Left colon (tissue), 2 donors: ENCODE results near the gene INAFM2. TPM values are rescaled to one million over a fixed set of nuclear protein-coding genes. Genes with fewer than 3 reads are reported as not detected.
A peak's percentile ranks its signal among the peaks of the same experiment; 100 is the strongest.

Experiments used
- ATAC-seq: fragments of 200-7000 bp; cut with Tn5 transposase; one replicate; pipeline ENCODE4 v1.9.1; 2020; ENCODE audit warnings: mild to moderate bottlenecking, moderate library complexity
- DNase-seq, 2 donors: peaks; one replicate each; pipeline ENCODE4 v3.0.0-alpha.2; 2020
- intact Hi-C, 2 donors: fragments of 100-400 bp; cut with DNase I in 1 of 2; cut with micrococcal nuclease in 1 of 2; formaldehyde crosslinking; loops; one replicate each; pipeline versions ENCODE4 v1.11.2 to v1.14.0; 2022; cut with DNase I, micrococcal nuclease
- total RNA-seq, 2 donors: library from RNA; stranded (reverse); fragmentation: NEBNext Ultra II Directional; extraction: Animal tissue kit (Norgen Biotek cat#: 25700); gene quantifications; one replicate each; pipeline ENCODE4 v1.2.1, GENCODE V29; 2021
- donor health status: DM: no; HTN: no; CAD: no.
- donor health status: DM: yes; HTN: yes; CAD: no.

The INAFM2 gene
- total RNA-seq, 2 donors from 2014 or later = 18.1 to 26.9 TPM

DNA sequence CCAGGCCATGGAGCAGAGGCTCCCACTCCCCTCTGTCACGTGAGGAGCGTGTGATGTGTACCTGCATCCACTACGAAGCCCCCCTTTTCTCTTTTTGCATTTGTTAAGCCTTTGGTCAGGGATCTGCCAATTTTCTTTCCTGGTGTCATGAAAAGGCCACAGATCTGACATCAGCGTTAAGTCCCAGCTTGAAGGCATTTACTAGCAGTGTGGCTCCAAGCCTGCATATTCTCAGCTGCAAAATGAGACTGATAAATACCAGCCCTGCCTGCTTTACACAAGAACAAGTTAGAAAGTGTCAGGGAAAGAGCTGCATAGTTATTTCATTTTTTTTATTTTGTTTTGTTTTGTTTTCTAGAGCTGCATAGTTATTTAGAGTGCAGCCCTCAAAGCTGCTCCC, 38.3 kb upstream of the INAFM2 start:
- intact Hi-C loops = loop anchor here in 1 of 2 donors (10.0 kb wide), 1 partner anchor 140 kb away; no protein-coding TSS in a partner anchor
- ATAC-seq (no peak), DNase-seq (no peak)

DNA sequence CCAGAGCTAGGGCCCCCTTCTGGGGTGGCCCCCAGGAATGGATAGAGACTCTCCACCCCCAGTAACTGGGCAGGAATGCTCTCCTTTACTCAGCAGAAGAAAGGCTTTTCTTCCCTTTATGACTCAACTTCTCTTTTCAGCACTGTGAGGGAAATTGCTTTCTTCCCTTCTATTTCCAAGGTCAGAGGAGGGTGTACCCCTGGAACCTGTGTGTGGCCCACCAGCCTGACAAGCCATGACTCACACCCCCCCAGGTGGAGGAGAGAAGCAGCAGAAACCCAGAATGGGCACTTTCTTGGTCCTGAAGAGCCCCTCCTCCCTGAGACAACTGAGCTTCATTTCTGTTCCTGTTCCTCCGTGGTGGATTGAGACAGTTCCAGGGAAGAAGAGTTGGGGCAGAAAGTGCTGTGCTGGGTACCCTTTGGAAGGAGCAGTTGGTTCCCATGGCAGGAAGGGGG, 37.9 kb upstream of the INAFM2 start:
- no peak for ATAC-seq
- intact Hi-C loops = loop anchor here in 1 of 2 donors (10.0 kb wide), 1 partner anchor 139 kb away; no protein-coding TSS in a partner anchor
- no peak for DNase-seq

DNA sequence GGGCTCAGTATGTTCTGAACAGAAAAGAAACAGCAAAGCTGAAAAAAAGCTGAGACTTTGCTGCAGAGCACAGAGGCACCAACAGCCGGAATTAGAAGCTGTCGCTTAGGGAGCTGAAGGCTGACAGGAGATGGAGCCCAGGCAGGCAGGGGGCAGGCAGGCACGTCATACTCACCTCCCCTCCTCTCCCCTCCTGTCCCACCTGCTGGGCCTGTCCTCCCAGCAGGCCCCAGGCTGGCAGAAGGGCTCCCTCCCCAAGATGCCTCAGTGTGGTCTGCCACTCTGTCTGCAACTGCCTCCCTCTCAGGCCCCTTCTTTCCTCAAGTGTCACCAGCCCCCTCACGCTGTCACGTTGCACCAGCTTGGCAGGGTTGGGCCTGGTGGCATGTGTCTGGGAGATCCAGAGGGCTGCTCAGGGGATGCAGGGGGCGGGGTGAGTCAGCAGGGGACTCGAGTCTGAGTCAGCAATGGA, 37.4 kb upstream of the INAFM2 start:
- intact Hi-C loops = loop anchor here in 1 of 2 donors (10.0 kb wide), 1 partner anchor 139 kb away; no protein-coding TSS in a partner anchor
- ATAC-seq (no peak), DNase-seq (no peak)

DNA sequence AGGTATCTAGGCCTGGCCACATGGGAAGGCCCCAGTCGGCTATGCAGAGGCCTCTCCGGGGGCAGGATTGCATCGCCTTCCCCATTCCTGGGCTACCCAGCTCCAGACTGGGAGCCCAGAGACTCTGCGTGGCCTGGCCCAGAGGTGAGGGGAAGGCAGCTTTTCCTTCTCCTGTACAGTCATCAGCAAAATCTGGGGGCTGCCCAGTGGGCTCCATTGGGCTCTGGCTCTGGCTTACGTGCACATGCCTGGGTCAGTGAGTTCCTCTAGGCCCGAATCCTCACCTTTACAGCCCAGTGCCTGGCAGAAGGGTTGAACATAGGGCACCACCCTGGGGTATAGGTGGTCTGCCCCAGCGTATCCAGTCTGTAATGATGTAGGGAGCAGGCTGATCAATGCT, 36.7 kb upstream of the INAFM2 start:
- DNase-seq (no peak), ATAC-seq (no peak)
- intact Hi-C loops = loop anchor here in 1 of 2 donors (10.0 kb wide), 1 partner anchor 138 kb away; no protein-coding TSS in a partner anchor

DNA sequence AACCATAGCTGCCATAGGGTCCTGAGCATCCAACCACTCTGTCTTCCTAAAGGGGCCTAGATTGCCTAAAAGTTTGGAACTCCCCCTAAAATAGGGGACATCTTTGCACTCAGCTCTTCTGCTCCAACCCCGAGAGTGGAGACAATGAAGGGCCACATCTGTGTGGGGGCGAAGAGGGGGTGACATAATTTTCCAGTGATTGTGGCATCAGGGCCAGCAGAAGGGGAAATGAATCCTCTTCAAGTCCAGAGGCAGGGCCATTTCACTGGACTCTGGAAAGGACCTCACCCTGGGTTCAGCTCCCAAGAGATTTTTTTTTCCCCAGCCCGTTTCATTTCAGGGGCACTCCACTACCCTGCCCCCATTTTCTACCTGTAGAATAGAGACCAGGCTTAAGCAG, 36.0 kb upstream of the INAFM2 start:
- intact Hi-C loops = loop anchor here in 1 of 2 donors (10.0 kb wide), 1 partner anchor 137 kb away; no protein-coding TSS in a partner anchor
- ATAC-seq = no peak
- DNase-seq = no peak

DNA sequence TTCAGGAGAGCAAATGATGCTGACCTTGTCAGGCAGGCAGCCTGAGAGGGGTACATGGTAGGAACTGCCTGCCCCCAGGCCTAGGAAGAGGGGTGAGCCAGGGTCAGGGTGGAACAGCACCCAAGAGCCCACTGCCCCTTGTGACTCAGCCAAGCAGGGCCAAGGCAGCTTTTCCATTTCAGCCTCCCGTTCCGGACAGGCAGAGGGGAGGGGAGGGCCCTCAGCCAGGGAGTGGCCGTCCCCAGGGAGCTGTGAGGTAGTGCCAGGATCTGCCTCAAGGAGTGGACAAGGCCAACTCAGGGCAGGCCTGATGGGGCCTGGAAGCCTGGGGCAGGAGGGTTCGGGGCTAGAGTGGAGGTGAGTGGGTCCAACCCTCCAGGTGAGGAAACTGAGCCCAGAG, 35.5 kb upstream of the INAFM2 start:
- DNase-seq (no peak), ATAC-seq (peak; percentile 20)
- intact Hi-C loops = loop anchor here in 1 of 2 donors (10.0 kb wide), 1 partner anchor 137 kb away; no protein-coding TSS in a partner anchor

DNA sequence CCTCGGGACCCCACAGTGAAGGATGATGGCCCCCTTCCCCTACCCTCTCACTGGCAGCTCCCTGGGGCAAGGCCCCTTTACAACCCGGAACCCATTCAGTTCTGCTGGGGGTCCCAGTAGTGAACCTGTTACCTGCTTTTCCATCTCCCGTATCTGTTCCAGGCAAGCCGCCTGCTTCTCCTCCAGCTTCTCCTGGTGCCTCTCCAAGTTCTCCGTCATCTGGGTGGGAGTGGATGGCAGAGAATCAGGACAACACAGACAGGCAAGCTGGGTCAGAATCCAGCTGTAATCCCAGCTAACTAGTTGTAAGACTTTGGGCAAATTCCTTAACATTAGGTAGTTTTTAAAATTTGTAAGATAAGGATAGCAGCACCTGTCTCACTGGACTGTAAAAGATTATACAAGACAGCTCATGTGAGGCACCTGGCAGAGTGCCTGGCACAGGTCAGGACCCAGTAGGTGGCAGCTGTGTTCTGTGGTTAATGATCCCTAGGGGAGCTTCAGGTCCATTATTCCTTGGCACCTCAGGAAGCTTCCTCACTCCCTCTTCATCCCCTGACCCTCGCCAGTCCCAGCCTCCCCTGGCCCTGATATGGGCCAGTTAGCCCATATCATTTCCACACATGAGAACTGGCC, 34.2 kb upstream of the INAFM2 start:
- DNase-seq (peak; percentile 80 to 87), ATAC-seq (peak; percentile 79)
- intact Hi-C loops = loop anchor here in 1 of 2 donors (10.0 kb wide), 1 partner anchor 136 kb away; no protein-coding TSS in a partner anchor

DNA sequence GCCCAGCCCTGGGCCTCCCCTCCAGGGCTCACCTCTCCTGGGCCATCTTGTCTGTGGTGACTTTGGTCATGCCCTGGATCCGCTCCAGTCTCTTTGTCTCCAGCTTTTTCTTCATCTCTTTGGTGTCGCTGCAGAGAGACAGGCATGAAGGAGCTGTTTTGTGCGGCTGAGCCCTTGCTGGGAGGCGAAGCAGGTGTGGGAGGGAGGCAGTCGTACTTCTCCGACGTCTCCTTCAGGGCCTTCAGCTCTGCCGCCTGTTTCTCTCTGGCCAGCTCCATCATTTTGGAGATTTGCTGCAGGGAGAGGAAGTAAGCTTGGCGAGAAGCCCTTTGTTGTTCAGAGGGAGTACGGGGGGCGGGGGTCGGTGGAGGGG, 33.0 kb upstream of the INAFM2 start:
- no peak for ATAC-seq
- intact Hi-C loops = no loop called here
- no peak for DNase-seq

DNA sequence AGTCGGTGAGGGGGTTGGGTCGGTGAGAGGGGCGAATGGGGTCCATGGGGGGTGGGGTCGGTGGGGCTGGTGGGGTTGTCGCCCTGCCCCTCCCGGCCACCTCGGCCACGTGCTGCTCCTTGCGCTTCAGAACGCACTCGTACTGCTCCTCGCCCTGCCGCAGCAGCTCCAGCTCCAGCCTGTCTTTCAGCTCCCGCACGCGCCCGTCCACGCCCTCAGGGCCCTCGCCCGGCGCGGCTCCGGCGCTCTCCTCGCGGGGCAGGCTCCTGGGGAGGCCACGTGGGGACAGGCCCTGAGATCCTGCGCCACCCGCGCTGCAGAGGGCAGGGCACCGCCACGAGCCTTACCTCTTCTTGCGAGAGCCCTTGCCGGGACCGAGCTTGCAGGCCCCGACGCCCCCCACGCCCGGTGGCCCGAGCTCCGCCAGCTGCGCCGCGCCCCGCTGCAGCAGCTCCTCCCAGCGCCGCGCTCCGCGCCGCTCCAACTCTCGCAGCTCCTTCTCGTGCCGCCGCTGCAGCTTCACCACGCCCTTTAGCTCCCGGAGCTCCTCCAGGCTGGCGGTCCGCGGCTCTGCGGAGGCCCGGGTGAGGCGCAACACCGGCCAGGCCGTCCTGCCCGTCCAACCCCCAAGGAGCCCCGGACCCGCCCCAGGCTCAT, 32.4 kb upstream of the INAFM2 start:
- ATAC-seq (peak; percentile 79), DNase-seq (peak; percentile 62 to 75)
- intact Hi-C loops = no loop called here

DNA sequence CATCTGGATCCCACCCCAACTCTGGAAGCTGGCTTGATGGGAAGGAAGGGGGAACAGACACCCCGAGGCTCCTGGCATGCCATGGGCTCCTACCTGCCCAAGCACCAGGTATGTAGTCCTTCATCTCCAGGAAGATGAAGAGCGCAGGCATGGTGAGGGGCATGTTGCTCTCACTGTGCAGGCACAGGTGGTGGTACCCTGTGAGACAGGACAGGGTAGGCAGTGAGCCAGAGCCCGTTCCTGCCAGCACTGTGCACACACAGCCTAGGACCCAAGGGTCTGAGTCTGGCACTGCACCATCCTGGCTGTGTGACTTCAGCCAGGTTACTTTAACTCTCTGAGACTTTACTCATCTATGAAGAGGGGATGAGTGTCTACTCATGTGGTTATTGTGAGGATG, 31.2 kb upstream of the INAFM2 start:
- DNase-seq (no peak), ATAC-seq (no peak)
- intact Hi-C loops = no loop called here

DNA sequence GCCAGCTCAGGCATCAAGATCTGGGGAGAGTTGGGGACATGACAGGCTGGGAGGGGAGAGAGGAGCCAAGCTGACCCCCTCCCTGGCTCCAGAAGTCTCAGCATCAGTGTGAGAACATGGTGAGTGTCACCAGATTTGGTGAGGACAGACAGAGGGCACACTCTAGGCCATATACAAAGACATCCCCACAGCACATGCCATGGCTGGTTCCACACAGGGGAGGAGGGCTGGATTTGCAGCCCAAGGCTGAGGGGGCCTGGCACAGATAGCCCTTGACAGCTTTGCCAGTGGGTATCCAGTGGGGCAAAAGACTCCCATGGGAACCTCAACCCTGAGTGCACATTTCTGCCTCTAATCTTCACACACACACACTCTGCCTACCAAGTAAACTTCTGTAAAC, 30.5 kb upstream of the INAFM2 start:
- DNase-seq = no peak
- ATAC-seq = no peak
- intact Hi-C loops = no loop called here

DNA sequence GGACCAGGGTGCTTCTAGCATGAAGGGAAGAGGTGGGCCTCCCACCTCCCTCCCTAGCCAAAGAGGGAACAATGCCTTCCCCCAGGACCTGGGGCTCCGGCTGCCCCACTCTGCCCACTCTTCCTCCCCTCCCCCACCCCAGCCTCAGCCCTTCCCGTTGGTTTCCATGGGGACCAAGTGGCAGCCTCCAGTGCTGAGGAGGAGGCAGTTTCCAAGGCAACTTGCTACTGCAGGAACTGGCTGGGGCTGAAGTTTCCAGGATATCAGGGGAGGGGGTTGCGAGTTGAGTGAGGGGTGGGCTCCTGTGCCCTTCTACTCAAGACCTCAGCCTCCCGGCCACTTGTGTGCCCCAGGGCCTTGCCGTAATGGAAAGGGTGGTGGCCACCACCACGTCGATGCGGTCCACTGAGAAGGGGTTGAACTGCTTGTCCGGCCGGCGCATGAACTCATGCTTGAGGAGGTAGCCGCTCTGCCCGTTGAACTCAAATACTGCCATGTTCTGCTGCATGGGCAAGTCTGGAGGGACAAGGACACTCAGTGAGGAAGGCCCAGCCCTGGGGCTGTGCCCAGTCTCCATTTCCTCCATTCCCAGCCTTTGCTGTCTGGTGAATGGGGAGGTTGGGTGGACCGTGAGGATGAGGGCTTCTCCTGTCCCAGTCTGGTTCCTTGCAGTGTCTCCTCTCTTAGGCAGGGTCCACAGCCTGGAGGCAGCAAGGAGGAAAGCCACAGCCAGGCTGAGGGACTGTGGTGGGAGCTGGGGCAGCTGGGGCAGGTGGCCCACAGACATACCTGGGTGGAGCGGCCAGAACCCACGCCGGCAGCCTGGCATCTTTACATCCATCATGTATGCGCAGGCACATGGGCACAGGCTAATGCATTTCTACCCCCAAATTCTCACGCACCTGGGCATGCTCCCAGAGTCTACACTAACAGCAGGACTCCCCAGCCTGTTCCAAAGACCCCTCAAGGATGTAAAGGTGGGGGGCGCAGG, 29.3 kb upstream of the INAFM2 start:
- no peak for DNase-seq
- intact Hi-C loops = no loop called here
- ATAC-seq = no peak

DNA sequence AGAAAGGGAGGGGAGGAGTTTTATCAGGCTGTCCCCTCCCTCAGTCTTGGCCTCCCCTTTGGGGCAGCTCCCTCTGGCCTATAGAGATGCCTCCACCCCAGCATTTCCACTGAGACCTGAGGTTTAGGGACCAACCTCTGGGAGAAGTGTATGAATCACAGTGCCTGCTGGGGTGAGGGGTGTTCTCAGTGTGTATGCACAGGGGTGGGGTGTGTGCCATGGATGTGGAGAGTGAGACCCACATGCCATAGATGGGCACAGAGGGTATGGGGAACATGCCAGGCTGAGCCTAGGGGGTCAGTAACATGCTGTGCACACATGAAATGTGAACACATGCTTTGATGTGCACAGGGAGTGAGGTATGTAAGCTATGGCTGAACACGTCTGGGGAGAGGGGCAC, 28.2 kb upstream of the INAFM2 start:
- intact Hi-C loops = no loop called here
- DNase-seq (no peak), ATAC-seq (no peak)

DNA sequence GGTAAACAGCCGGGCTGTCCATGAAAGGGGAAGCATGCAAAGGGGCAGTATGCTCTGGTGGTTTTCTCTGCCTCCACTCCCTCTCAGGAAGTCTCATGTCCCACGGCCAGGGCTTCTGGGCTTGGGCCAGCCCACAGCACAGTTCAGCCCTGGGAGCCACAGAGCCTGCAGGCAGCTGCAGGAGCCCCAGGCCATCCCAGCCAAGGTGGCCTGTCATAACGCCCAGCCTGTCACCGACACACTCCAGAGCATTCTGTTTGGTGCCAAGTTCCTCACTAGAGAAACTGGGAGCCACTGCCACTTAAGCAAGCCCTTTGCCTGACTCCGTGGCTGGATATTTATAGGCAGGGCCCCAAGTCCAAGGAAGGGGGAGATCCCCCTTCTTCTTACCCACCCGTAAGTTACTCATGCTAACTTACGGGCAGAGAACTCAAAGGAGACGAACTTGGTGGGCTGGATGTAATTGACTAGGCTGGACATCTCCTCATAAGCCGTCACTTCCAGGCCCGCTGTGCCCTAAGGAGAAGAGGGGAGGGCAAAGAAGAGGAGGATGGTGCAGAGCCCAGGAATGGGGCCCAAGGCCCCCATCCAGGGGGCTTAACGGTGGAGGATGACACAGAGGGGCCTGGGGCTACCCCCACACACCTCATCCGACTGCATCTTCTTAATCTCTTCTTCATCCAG, 27.5 kb upstream of the INAFM2 start:
- DNase-seq = no peak
- ATAC-seq = no peak
- intact Hi-C loops = no loop called here

DNA sequence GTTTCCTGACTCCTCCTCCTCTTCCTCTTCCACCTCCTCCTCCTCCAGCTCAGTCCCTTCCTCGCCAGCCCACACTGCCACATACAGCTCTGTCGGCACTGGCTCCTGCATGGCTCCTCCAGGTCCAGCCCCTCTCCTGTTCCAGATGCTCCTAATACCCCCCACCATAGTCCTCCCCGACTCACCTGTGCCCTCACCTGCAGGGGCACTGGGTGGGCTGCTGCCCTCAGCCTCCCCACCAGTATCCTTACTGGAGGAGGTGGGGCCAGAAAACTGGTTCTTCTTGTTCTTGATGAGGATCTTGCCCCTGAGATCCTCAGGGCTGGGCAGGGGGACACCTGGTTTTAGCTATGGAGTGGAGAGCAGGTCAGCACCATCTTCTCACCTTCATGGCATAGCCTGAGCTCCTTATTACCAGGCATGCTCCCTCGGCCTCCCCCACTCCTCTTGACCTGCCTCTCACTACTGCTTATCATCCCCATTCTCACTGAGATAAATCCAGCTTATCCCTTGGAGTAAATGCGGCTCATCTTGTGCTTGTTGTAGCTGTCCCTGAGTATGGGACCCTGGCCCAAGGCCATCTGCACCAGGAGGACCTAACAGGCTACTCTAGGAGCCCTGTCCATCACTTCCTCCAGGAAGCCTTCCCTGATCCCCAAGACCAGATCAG, 26.8 kb upstream of the INAFM2 start:
- intact Hi-C loops = no loop called here
- ATAC-seq = no peak
- DNase-seq = no peak

DNA sequence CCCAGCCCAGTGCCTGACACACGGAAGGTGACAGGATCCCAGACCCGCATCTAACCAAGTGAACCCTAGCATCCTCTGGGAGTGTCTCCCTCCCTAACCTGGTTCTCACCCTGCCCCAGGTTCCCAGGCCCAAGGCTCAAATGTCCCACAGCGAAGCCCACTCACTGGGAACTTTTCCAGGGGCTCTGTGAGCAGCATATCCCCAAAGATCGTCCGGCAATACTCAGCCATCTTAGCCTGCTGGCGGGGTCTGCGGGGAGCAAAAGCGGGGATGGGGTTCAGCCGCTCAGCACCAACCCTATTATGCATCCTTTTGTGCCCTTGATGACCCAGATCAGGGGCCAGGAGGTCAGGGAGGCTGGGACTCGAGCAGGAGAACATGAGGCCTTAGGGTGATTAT, 26.1 kb upstream of the INAFM2 start:
- intact Hi-C loops = no loop called here

DNA sequence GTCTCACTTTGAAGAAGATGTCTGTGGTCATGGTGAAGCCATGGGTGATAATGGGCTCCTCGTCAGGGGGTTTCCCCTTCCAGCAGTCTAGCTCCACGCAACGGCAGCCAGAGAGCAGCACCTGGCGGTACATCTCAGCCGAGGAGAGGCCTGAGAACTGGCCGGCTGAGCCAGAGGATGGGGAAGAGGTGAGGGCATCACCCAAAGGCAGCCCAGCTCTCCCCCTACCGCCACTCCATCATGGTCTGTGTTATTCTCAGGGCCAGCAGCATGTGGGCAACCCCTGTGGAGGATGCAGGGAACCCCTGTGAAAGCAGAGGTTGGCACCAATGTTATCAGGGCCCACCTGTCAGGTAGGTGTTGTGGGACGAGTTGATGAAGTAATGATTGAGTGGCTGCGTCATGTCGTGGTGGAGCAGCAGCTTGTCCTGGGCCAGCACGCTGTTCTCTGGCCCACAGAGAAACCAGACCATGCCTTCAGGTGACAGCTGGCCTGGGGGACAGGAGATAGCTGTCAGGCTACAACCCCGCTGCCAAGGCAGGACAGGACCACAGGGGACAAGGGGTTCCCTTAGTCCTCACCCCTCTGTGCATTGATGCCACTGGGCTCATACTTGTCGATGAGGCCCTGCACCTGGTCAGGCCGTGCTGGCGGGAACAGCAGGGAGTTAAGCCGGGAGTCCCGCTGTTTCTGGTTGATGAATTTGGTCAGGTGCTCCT, 25.1 kb upstream of the INAFM2 start:
- DNase-seq (no peak), ATAC-seq (no peak)
- intact Hi-C loops = no loop called here

More for the DNA sequence above, 26.1 kb upstream of the INAFM2 start:
- no peak for DNase-seq
- ATAC-seq = no peak
